Activated CD4-positive, alpha-beta memory T cell treated with anti-CD3 and anti-CD28 coated beads for 36 hours (primary cell): ENCODE data around the gene SLC27A2. TPM values are rescaled to one million over a fixed set of nuclear protein-coding genes. Genes with fewer than 3 reads are reported as not detected.

Experiments used
- CTCF ChIA-PET: fragments of 350-600 bp; sonication (Branson Sonifier 250); formaldehyde crosslinking; loops from one replicate; lab custom pipeline; 2021; ENCODE audit warnings: antibody characterized with exemption, inconsistent platforms; lab: Charles Lee
- POLR2A ChIA-PET: fragments of 350-600 bp; sonication (Branson Sonifier 250); formaldehyde crosslinking; loops from one replicate; lab custom pipeline; 2021; ENCODE audit warnings: antibody characterized with exemption; lab: Charles Lee
- DNase-seq: peaks from one replicate; pipeline ENCODE4 v3.0.0-alpha.2; 2020
- H3K27ac Mint-ChIP-seq: one replicate; pipeline ENCODE4 v1.8.0; 2021; ENCODE audit warnings: mixed read lengths
- H3K27me3 Mint-ChIP-seq: one replicate; pipeline ENCODE4 v1.8.0; 2021; ENCODE audit warnings: mixed read lengths
- H3K36me3 Mint-ChIP-seq: one replicate; pipeline ENCODE4 v1.8.0; 2021; ENCODE audit warnings: mixed read lengths
- H3K4me1 Mint-ChIP-seq: one replicate; pipeline ENCODE4 v1.8.0; 2021; ENCODE audit warnings: low read depth, mixed read lengths
- H3K4me3 Mint-ChIP-seq: one replicate; pipeline ENCODE4 v1.8.0; 2021; ENCODE audit warnings: mild to moderate bottlenecking, mixed read lengths
- H3K9me3 Mint-ChIP-seq: one replicate; pipeline ENCODE4 v1.8.0; 2021; ENCODE audit warnings: mixed read lengths
- intact Hi-C: fragments of 100-400 bp; cut with micrococcal nuclease; formaldehyde crosslinking; loops from one replicate; pipeline ENCODE4 v1.15.1; 2023
- total RNA-seq, 2 experiments: library from RNA; stranded (reverse); gene quantifications; one replicate each; pipeline ENCODE4 v1.2.3, GENCODE V29; 2021

SLC27A2 gene
- total RNA-seq, 2 experiments from 2014 or later, result 22.5 to 24.3 TPM

GRCh38 chr15:50257332-50257731, 75.3 kb downstream of the SLC27A2 start:
- no peak for DNase-seq
- Mint-ChIP-seq H3K4me1 (peaks cover 46% of the 10 kb centered on the region), H3K4me3 (no peak overlapping the region), H3K9me3 (no peaks in the 10 kb centered on the region), H3K36me3 (peaks cover 2% of the 10 kb centered on the region), H3K27me3 (no peaks in the 10 kb centered on the region), H3K27ac (no peak overlapping the region)
- CTCF ChIA-PET, result interaction anchor here (1.0 to 1.7 kb wide), 2 partner anchors 8 to 76 kb away, joined by 4 read pairs; partner anchors contain the start of gene SLC27A2
- intact Hi-C loops, result no loop called here
- POLR2A ChIA-PET, result interaction anchor here (1.1 kb wide), 1 partner anchor 9 kb away, joined by 6 read pairs; no protein-coding TSS in a partner anchor

GRCh38 chr15:50257924-50258323, 75.9 kb downstream of the SLC27A2 start:
- intact Hi-C loops, result no loop called here
- no peaks in the 10 kb centered on the region for H3K9me3 Mint-ChIP-seq
- H3K36me3 Mint-ChIP-seq, result peaks cover 2% of the 10 kb centered on the region
- peaks cover 52% of the 10 kb centered on the region for H3K4me1 Mint-ChIP-seq
- ChIA-PET POLR2A (interaction anchor here (1.1 kb wide), 1 partner anchor 9 kb away, joined by 6 read pairs; no protein-coding TSS in a partner anchor), CTCF (interaction anchor here (0.8 to 1.7 kb wide), 3 partner anchors 9 to 76 kb away, joined by 4 read pairs; partner anchors contain the start of gene SLC27A2)
- no peak overlapping the region for H3K4me3 Mint-ChIP-seq
- no peak overlapping the region for H3K27ac Mint-ChIP-seq
- no peak for DNase-seq
- no peaks in the 10 kb centered on the region for H3K27me3 Mint-ChIP-seq

DNA sequence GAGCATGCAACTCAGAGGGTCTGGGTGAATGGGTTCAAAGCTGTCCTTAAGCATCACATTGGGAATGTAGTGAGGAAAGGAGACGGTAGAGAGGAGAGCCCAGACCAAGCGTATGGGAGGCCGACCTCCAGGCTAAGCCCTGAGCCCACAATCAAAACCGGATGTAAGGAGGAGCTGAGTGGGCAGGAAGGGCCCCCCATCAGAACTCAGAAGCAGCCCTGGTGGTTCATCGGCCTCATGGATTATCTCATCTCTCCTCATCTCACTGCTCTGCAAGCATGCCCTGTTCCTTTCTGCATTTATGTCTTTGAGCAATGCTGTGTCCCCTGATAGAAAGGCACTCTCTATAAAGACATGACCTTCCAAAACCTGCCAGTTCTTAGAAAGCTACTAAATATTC, 77.3 kb downstream of the SLC27A2 start:
- peak overlapping the region; percentile 99 for H3K27ac Mint-ChIP-seq
- intact Hi-C loops, result no loop called here
- ChIA-PET CTCF (interaction anchor here (0.5 to 4.2 kb wide), 4 partner anchors 9 to 78 kb away, joined by 3 to 21 read pairs (median 4); no protein-coding TSS in a partner anchor), POLR2A (interaction anchor here (0.6 to 5.0 kb wide), 9 partner anchors 10 to 1102 kb away, joined by 3 to 35 read pairs (median 9); partner anchors contain the start of genes GABPB1 and SLC27A2)
- H3K9me3 Mint-ChIP-seq, result no peaks in the 10 kb centered on the region
- H3K27me3 Mint-ChIP-seq, result no peaks in the 10 kb centered on the region
- H3K36me3 Mint-ChIP-seq, result peaks cover 2% of the 10 kb centered on the region
- DNase-seq, result peak; percentile 31
- H3K4me3 Mint-ChIP-seq, result no peak overlapping the region
- H3K4me1 Mint-ChIP-seq, result peaks cover 63% of the 10 kb centered on the region

DNA sequence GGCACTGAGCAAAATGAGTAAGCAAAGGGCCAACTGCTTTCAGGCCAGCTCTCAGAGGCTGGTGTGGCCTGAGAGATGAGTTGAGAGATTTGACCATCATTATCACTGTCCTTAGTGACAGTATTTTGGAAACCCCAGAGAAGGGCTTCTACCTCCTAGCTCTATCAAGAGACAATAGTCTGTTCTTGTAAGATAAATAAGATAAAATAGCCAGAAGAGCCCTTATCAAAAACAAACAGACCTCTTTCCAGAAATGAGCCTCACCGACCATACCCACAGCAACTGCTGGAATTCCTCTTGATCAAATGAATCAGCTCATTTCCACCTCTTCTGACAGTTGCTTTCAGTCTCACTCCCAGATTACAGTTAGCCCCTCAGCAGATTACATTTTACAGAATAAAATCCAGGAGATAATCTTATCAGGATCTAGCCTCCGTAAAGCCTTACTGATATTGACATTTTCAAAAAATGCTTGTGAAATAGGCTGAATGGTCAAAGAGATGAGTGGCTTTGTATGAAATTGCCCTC, 79.0 kb downstream of the SLC27A2 start:
- ChIA-PET CTCF (interaction anchor here (0.7 to 4.2 kb wide), 5 partner anchors 12 to 503 kb away, joined by 3 to 21 read pairs (median 3); partner anchors contain the start of gene GABPB1), POLR2A (interaction anchor here (0.5 to 5.0 kb wide), 9 partner anchors 12 to 1384 kb away, joined by 3 to 35 read pairs (median 9); partner anchors contain the start of genes GABPB1 and SLC27A2)
- Mint-ChIP-seq H3K36me3 (peaks cover 2% of the 10 kb centered on the region), H3K4me3 (peak overlapping the region; percentile 53), H3K4me1 (peaks cover 68% of the 10 kb centered on the region), H3K9me3 (no peaks in the 10 kb centered on the region), H3K27me3 (no peaks in the 10 kb centered on the region), H3K27ac (peak overlapping the region; percentile 99)
- intact Hi-C loops, result loop anchor here (1.0 to 2.0 kb wide), 7 partner anchors 14 to 646 kb away; no protein-coding TSS in a partner anchor
- DNase-seq, result peak; percentile 41

- no peak overlapping the region for H3K4me3 Mint-ChIP-seq
- DNase-seq, result peak; percentile 49
- peaks cover 66% of the 10 kb centered on the region for H3K4me1 Mint-ChIP-seq
- peaks cover 2% of the 10 kb centered on the region for H3K36me3 Mint-ChIP-seq
- H3K9me3 Mint-ChIP-seq, result no peaks in the 10 kb centered on the region
- intact Hi-C loops, result loop anchor here (1.0 to 2.0 kb wide), 4 partner anchors 13 to 645 kb away; no protein-coding TSS in a partner anchor
- H3K27ac Mint-ChIP-seq, result peak overlapping the region; percentile 99
- ChIA-PET CTCF (interaction anchor here (0.6 to 4.2 kb wide), 8 partner anchors 10 to 147 kb away, joined by 3 to 21 read pairs (median 4); no protein-coding TSS in a partner anchor), POLR2A (interaction anchor here (0.5 to 5.0 kb wide), 7 partner anchors 13 to 126 kb away, joined by 3 to 35 read pairs (median 14); partner anchors contain the start of genes GABPB1 and SLC27A2)
- H3K27me3 Mint-ChIP-seq, result no peaks in the 10 kb centered on the region
Observed at GRCh38 chr15:50261981-50262380, 80.0 kb downstream of the SLC27A2 start.

DNA sequence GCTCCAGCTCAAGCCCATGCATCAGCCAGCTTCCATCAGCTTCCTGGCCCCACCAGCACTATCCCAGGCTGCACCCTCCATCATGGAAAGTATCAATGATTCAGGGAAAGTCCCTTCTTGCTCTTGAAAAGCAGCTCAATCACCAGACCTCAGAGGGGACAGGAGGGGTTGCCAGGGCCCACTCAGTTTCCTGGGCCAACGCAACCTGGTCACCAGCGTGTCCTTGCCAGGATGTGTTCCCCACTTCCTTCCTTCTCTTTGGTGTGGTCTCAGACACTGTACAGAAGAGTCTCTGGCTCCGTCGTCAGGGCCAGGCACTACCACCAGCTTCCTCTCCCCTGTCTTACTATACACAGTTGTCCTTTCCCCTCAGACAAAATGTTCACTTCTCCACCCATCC, 80.5 kb downstream of the SLC27A2 start:
- DNase-seq, result peak; percentile 83
- ChIA-PET CTCF (interaction anchor here (0.6 to 4.2 kb wide), 10 partner anchors 11 to 147 kb away, joined by 3 to 21 read pairs (median 4); no protein-coding TSS in a partner anchor), POLR2A (interaction anchor here (0.9 to 5.0 kb wide), 6 partner anchors 12 to 126 kb away, joined by 3 to 35 read pairs (median 18); partner anchors contain the start of genes GABPB1 and SLC27A2)
- H3K4me1 Mint-ChIP-seq, result peaks cover 64% of the 10 kb centered on the region
- no peaks in the 10 kb centered on the region for H3K9me3 Mint-ChIP-seq
- peaks cover 2% of the 10 kb centered on the region for H3K36me3 Mint-ChIP-seq
- intact Hi-C loops, result loop anchor here (1.0 kb wide), 2 partner anchors 13 to 52 kb away; no protein-coding TSS in a partner anchor
- H3K27ac Mint-ChIP-seq, result peak overlapping the region; percentile 99
- H3K27me3 Mint-ChIP-seq, result no peaks in the 10 kb centered on the region
- H3K4me3 Mint-ChIP-seq, result no peak overlapping the region

DNA sequence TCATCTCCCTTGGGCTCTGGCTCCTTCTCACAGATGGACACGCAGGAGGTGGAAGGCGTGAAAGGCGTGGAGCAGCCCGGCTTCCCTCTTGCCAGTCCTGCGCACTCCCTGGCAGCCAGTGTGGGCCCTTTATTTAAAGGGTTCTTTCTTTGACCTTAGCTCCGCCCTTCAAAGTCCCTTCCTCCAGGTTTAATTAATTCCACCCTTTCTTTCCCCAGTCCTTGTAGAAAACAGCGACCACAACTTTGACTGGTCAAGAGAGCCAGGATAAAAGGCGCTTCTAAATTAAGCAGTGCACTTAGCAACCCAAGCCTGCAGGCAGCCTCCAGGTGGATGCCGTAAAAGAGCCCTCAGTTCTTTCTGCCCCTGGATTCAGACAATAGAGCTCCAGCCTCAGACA, 83.6 kb downstream of the SLC27A2 start, which contains the start of gene HDC:
Gene HDC, minus strand, starts transcription at position 107 of the 400 bp plus-strand sequence. Its CDS starts 103 bp downstream, at position 4.
- H3K9me3 Mint-ChIP-seq, result no peaks in the 10 kb centered on the region
- intact Hi-C loops, result no loop called here
- H3K27ac Mint-ChIP-seq, result no peak within 1 kb of the TSS
- ChIA-PET CTCF (no interaction called here), POLR2A (no interaction called here)
- DNase-seq, result no peak
- peaks cover 39% of the 10 kb centered on the region for H3K4me1 Mint-ChIP-seq
- H3K27me3 Mint-ChIP-seq, result no peaks in the 10 kb centered on the region
- no peak within 1 kb of the TSS for H3K4me3 Mint-ChIP-seq
- H3K36me3 Mint-ChIP-seq, result no peaks in the 10 kb centered on the region

- Mint-ChIP-seq H3K27ac (no peak overlapping the region), H3K4me3 (no peak overlapping the region), H3K27me3 (no peaks in the 10 kb centered on the region), H3K9me3 (no peaks in the 10 kb centered on the region), H3K36me3 (no peaks in the 10 kb centered on the region), H3K4me1 (peaks cover 19% of the 10 kb centered on the region)
- ChIA-PET CTCF (no interaction called here), POLR2A (no interaction called here)
- intact Hi-C loops, result no loop called here
- no peak for DNase-seq
Observed at GRCh38 chr15:50267577-50267976, 85.6 kb downstream of the SLC27A2 start.

DNA sequence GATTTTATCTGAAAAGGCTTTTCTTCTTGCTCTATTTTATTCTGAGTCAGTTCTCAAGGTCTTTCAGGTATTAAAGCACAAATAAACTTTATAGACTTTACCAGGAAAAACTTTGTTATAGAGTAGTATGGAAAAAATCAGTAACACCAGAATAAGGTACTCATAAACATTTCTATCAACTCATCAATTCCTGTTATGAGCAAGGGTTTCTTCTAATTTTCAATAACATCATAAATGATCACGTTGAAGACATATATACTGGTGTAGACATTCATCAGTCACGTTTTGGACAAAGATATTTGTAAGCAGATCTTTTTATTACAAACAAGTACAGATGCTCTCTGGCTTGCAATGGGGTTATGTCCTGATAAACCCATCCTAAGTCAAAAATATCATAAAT, 93.1 kb downstream of the SLC27A2 start:
- Mint-ChIP-seq H3K4me1 (peaks cover 38% of the 10 kb centered on the region), H3K27me3 (no peaks in the 10 kb centered on the region), H3K4me3 (no peak overlapping the region), H3K36me3 (peaks cover 12% of the 10 kb centered on the region), H3K9me3 (no peaks in the 10 kb centered on the region), H3K27ac (peak overlapping the region; percentile 70)
- CTCF ChIA-PET, result interaction anchor here (1.0 kb wide), 1 partner anchor 12 kb away, joined by 4 read pairs; no protein-coding TSS in a partner anchor
- intact Hi-C loops, result loop anchor here (1.0 to 5.0 kb wide), 2 partner anchors 13 to 33 kb away; no protein-coding TSS in a partner anchor
- DNase-seq, result no peak
- POLR2A ChIA-PET, result interaction anchor here (1.0 kb wide), 1 partner anchor 12 kb away, joined by 3 read pairs; no protein-coding TSS in a partner anchor

GRCh38 chr15:50275908-50276307, 93.9 kb downstream of the SLC27A2 start:
- no peak for DNase-seq
- ChIA-PET CTCF (interaction anchor here (1.0 kb wide), 1 partner anchor 39 kb away, joined by 3 read pairs; no protein-coding TSS in a partner anchor), POLR2A (no interaction called here)
- peaks cover 38% of the 10 kb centered on the region for H3K4me1 Mint-ChIP-seq
- intact Hi-C loops, result loop anchor here (1.0 to 5.0 kb wide), 2 partner anchors 14 to 34 kb away; no protein-coding TSS in a partner anchor
- H3K9me3 Mint-ChIP-seq, result no peaks in the 10 kb centered on the region
- no peak overlapping the region for H3K4me3 Mint-ChIP-seq
- peaks cover 12% of the 10 kb centered on the region for H3K36me3 Mint-ChIP-seq
- peak overlapping the region; percentile 20 for H3K27ac Mint-ChIP-seq
- no peaks in the 10 kb centered on the region for H3K27me3 Mint-ChIP-seq

GRCh38 chr15:50277370-50277769, 95.4 kb downstream of the SLC27A2 start:
- ChIA-PET CTCF (no interaction called here), POLR2A (interaction anchor here (1.3 kb wide), 1 partner anchor 15 kb away, joined by 5 read pairs; no protein-coding TSS in a partner anchor)
- DNase-seq, result no peak
- intact Hi-C loops, result loop anchor here (5.0 kb wide), 1 partner anchor 35 kb away; no protein-coding TSS in a partner anchor
- no peaks in the 10 kb centered on the region for H3K9me3 Mint-ChIP-seq
- peaks cover 12% of the 10 kb centered on the region for H3K36me3 Mint-ChIP-seq
- H3K27me3 Mint-ChIP-seq, result no peaks in the 10 kb centered on the region
- no peak overlapping the region for H3K4me3 Mint-ChIP-seq
- H3K4me1 Mint-ChIP-seq, result peaks cover 38% of the 10 kb centered on the region
- H3K27ac Mint-ChIP-seq, result no peak overlapping the region
